Prostate gland (tissue), 2 donors: Measurements from ENCODE around the gene TSHZ3. TPM values are rescaled to one million over a fixed set of nuclear protein-coding genes. Genes with fewer than 3 reads are reported as not detected.

Source experiments
- DNase-seq: peaks from one replicate; pipeline ENCODE4 v3.0.0-alpha.2; 2019; ENCODE audit warnings: low spot score
- H3K27ac ChIP-seq, 2 donors: fragments of 200-600 bp; sonication (generic); 2 replicates each; pipeline ENCODE4 v1.5.1; 2017 to 2019
- H3K27me3 ChIP-seq: fragments of 200-600 bp; sonication (generic); replicated peaks from 2 replicates; pipeline ENCODE4 v1.5.1; 2019; ENCODE audit not compliant: insufficient read depth
- H3K36me3 ChIP-seq, 2 donors: fragments of 200-600 bp; sonication (generic); 1 replicate in 1 of 2; 2 replicates in 1 of 2; pipeline versions ENCODE4 v1.5.1 to v1.8.1; 2017 to 2019
- H3K4me1 ChIP-seq: fragments of 200-600 bp; sonication (generic); replicated peaks from 2 replicates; pipeline ENCODE4 v1.5.1; 2019
- H3K4me3 ChIP-seq, 2 donors: fragments of 200-600 bp; sonication (generic); 2 replicates each; pipeline ENCODE4 v1.5.1; 2017 to 2019
- H3K9me3 ChIP-seq: fragments of 200-600 bp; sonication (generic); 2 replicates; pipeline ENCODE4 v1.5.1; 2017
- CTCF ChIP-seq, 4 experiments: fragments of 200-600 bp in 2 of 4; fragments of 450-650 bp in 2 of 4; sonication (generic) in 2 of 4; IDR thresholded peaks; 1 replicate in 3 of 4; 2 replicates in 1 of 4; pipeline ENCODE4 v1.5.1; 2016 to 2019; ENCODE audit warnings: antibody characterized with exemption in 4 of 4, mild to moderate bottlenecking in 2 of 4, moderate library complexity in 2 of 4
- POLR2A ChIP-seq: fragments of 450-650 bp; IDR thresholded peaks from one replicate; pipeline ENCODE4 v1.6.1; 2016; ENCODE audit warnings: antibody characterized with exemption, mild to moderate bottlenecking
- POLR2AphosphoS5 ChIP-seq: sonication (generic); formaldehyde crosslinking; IDR thresholded peaks from one replicate; pipeline ENCODE4 v1.6.1; 2017; ENCODE audit warnings: antibody characterized with exemption
- WGBS: methylation state at CpG from one replicate; pipeline ENCODE4 v1.1.5; 2018; 5-methylcytosine and 5-hydroxymethylcytosine counted together
- intact Hi-C: fragments of 100-400 bp; cut with DNase I; formaldehyde crosslinking; loops from one replicate; pipeline ENCODE4 v1.14.2; 2022
- total RNA-seq, 2 donors: library from RNA; depleted of rRNA; stranded (reverse); fragments of >200 nt; gene quantifications; one replicate each; pipeline ENCODE4 v1.1.0, GENCODE V29; 2016

The TSHZ3 gene
- total RNA-seq, 2 donors from 2014 or later = 10.4 to 18.4 TPM

GRCh38 chr19:31352782-31353651 is 3.8 kb upstream of the TSHZ3 start:
- Histone ChIP-seq H3K9me3 (no peaks in the 10 kb centered on the region), H3K4me1 (no peaks in the 10 kb centered on the region), H3K4me3 (no peak overlapping the region), H3K27me3 (no peaks in the 10 kb centered on the region), H3K27ac (peak overlapping the region in 1 of 2 donors; percentile 91), H3K36me3 (no peaks in the 10 kb centered on the region)
- no peak for TF ChIP-seq CTCF (IDR thresholded peaks at IDR 0.05)
- TF ChIP-seq POLR2A = no peak
- 62% methylated on average over 43 of the region's 43 CpGs for WGBS
- no peak for DNase-seq
- intact Hi-C loops = loop anchor here (5.0 to 10.0 kb wide), 4 partner anchors 228 to 872 kb away; no protein-coding TSS in a partner anchor

DNA sequence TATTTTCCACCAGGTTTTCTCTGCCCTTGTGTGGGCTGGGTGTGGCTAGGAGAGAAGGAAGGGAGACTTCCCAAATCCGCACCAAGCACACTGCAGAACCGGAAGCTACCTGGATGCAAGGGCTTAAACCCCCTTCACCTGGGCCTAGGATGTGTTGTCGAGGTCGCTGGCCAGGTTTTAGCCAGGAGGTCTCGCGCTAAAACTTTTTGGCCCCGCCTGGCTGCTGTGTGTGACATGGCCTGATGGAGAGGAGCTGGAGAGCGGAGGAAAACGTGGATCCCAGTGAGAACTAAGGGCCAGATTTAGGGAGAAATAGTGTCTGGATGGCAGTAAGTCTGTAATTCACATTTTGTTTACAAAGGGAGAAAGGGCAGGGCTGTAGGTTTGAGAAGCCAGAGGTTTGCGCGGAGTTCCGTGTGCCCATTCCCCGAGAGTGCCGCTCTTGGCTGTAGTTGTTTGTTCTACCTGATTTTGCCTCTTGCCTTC is 3.1 kb upstream of the TSHZ3 start:
- WGBS = 74% methylated on average over 14 of the region's 14 CpGs
- TF ChIP-seq POLR2A = no peak
- TF ChIP-seq CTCF (IDR thresholded peaks at IDR 0.05) = no peak
- no peak for TF ChIP-seq POLR2AphosphoS5
- H3K9me3 ChIP-seq = no peaks in the 10 kb centered on the region
- intact Hi-C loops = loop anchor here (5.0 to 10.0 kb wide), 4 partner anchors 228 to 872 kb away; no protein-coding TSS in a partner anchor
- H3K27me3 ChIP-seq = no peaks in the 10 kb centered on the region
- no peak overlapping the region for H3K4me3 ChIP-seq
- no peak for DNase-seq
- no peaks in the 10 kb centered on the region for H3K36me3 ChIP-seq
- H3K4me1 ChIP-seq = no peaks in the 10 kb centered on the region
- peak overlapping the region in 1 of 2 donors; percentile 91 for H3K27ac ChIP-seq

GRCh38 chr19:31351855-31352195 is 2.6 kb upstream of the TSHZ3 start:
- Histone ChIP-seq H3K9me3 (no peaks in the 10 kb centered on the region), H3K4me3 (peak overlapping the region; percentile 93 to 94), H3K27ac (peak overlapping the region; percentile 91 to 92), H3K27me3 (no peaks in the 10 kb centered on the region), H3K36me3 (no peaks in the 10 kb centered on the region), H3K4me1 (no peaks in the 10 kb centered on the region)
- intact Hi-C loops = loop anchor here (5.0 to 10.0 kb wide), 4 partner anchors 227 to 873 kb away; no protein-coding TSS in a partner anchor
- no peak for DNase-seq
- TF ChIP-seq CTCF (IDR thresholded peaks at IDR 0.05) (no peak), POLR2A (no peak), POLR2AphosphoS5 (no peak)
- WGBS = 41% methylated on average over 29 of the region's 29 CpGs

DNA sequence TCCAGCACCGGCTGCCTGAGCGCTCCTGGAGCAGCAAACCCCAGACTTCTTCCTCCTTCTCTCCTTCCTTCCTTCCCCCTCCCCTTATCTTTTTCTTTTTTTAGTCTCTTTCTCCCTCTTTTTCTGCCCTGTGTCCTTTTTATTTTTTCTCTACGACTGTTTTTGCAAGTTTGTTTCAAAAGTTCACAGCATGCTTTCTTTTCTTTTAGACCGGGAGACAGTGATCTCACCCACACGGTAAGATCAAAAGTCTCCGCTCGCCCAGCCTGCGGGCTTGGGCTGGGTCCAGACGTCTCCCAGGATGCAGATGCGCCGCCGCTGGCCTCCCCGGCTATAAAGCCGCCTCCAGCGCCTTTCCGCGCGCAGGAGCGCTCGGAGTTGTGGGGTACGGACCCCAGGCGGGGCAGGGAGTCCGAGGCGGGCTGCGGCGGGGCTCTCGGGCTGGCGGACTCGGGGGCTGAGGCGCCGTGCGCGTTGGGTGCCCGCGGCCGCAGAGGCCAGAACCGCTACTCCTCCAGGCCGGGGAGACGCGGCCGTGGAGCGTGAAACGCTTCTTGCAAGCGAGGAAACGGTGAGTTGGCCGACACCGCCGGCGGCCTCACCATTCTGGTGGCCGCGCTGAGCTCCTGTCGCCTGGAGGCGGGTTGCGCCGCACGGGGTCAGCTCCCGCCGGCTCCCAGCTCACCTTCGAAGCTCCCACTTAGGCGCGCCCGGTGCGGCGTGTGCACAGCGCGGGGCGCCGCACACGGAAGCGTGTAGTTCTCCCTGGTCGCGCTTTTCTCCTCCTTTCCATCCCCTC is 2.0 kb upstream of the TSHZ3 start:
- intact Hi-C loops = loop anchor here (5.0 to 10.0 kb wide), 4 partner anchors 226 to 874 kb away; no protein-coding TSS in a partner anchor
- H3K27me3 ChIP-seq = no peaks in the 10 kb centered on the region
- TF ChIP-seq POLR2A (no peak), POLR2AphosphoS5 (no peak), CTCF (IDR thresholded peaks at IDR 0.05) (no peak)
- no peaks in the 10 kb centered on the region for H3K9me3 ChIP-seq
- H3K27ac ChIP-seq = peak overlapping the region; percentile 91 to 92
- 2% methylated on average over 64 of the region's 72 CpGs for WGBS
- H3K4me1 ChIP-seq = no peaks in the 10 kb centered on the region
- H3K36me3 ChIP-seq = no peaks in the 10 kb centered on the region
- peak; percentile 41 for DNase-seq
- H3K4me3 ChIP-seq = peak overlapping the region; percentile 93 to 94
